ENCODE measurements around the gene PMM1.
"Not testable (repeated sequence)": the region's sequence is repeated elsewhere in the genome, so short reads cannot be mapped to it uniquely, and the experiment has no call there.

Gene PMM1

DNA sequence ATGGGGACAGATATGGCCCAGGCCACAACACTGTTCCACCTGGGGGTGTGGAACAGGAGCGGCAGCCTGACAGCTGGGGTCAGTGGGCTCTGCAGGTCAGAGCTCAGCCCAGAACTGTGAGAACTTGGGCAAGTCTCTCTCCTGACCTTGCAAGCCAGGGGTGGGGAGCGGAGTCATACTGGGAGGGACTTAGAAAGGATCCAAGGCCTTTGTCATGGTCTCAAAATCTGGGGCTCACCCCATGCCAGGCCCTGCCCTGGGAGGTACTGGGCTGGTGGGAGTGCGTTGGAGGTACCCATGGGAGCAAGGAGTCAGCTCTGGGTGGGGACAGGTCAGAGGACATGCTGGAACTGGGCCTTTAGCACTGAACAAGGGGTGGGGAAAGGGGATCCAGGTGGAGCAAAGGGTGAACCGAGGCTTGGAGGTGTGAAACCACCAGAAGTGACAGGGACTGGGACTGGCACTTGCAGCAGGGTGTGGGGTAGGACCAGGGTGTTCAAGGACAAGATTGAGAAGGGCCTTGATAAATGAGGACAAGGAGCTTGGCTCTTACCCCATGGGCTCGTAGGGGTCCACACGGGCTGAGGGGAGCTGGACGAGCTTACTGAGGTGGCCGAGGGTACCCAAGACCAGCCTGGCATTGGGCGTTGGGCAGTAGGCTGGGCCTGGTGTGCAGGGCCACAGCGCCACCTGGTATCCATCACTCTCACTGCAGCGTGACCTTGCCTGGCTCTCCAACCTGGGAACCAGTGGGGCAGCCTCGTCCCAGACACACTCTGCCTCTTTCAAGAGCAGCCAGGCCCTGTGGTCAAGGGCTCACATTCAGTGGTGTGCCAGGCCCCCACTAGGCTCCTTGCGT, 7.4 kb upstream of the PMM1 start:
- peak; percentile 34 for DNase-seq

DNA sequence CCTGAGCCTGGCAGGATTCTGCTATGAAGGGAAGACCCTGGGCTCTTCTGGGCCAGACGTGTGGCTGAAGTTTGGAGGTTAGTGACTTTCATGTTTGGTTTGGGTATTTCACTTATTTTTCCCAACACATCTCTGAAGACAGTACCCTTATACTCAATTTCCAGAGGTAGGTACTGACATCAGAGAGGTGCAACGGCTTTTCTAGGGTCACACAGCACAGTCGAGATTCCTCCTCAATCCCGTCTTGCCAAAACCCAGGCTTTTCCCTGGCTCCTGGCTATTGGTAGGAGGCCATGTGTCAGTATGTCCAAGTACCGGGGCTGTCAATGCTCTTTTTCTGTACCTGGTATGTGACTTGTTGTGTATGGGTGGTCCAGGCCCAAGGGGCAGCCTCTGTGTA, 6.1 kb upstream of the PMM1 start:
- no peak for DNase-seq

- DNase-seq = not testable (repeated sequence)
These were observed 3.8 kb upstream of the PMM1 start for GRCh38 chr22:41593336-41593960.

DNA sequence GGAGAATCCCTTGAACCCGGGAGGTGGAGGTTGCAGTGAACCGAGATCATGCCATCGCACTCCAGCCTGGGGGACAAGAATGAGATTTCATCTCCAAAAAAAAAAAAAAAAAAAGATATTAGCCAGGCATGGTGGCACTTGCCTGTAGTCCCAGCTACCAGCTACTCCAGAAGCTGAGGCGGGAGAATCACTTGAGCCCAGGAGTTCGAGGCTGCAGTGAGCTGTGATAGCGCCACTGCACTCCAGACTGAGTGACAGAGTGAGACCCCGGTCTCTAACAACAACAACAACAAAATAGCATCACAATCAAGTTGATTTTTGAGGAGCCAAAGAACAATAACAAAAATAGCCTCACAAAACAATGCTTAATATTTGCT, 2.3 kb downstream of the PMM1 start:
- no peak for DNase-seq

GRCh38 chr22:41585898-41586297, 3.7 kb downstream of the PMM1 start:
- DNase-seq = no peak

GRCh38 chr22:41584881-41585280, 4.8 kb downstream of the PMM1 start:
- DNase-seq = no peak

DNA sequence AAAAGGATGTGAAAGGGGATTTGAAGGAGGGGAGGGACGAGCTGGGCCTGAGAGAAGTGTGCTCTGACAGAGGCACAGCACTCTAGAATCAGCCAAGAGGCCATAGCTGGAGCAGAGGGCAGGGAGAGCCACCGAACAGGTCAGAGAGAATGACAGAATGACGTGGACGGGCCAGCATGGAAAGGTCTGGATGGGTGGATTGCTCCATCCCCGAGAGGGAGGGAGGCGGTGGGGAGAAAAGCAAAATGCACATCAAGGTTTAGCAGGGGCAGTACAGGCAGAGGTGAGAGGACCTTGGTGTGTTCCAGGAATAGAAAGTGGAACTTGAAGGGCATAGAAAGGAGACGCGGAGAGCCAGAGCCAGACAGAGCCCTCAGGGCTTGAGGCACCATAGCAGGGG, 6.9 kb downstream of the PMM1 start:
- no peak for DNase-seq

DNA sequence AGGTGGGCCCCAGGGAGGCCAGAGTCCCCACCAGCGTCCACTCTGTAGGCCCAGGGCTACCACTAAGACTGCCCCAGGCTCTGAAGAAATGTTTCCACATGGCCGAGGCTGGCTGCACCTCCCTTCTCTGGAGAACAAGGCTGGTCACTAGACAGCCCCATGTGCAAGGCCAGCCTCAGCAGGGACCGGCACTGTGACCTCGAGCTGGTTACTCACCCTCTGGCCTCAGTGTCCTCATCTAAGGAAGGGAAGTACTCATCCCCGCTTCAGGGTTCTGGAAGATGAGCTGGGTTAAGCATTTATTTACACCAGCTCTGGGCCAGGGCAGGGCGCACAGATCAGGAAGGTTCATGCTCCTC, 9.7 kb downstream of the PMM1 start:
- DNase-seq = no peak

- DNase-seq = no peak
These were observed 10.2 kb downstream of the PMM1 start for GRCh38 chr22:41579297-41579996.

DNA sequence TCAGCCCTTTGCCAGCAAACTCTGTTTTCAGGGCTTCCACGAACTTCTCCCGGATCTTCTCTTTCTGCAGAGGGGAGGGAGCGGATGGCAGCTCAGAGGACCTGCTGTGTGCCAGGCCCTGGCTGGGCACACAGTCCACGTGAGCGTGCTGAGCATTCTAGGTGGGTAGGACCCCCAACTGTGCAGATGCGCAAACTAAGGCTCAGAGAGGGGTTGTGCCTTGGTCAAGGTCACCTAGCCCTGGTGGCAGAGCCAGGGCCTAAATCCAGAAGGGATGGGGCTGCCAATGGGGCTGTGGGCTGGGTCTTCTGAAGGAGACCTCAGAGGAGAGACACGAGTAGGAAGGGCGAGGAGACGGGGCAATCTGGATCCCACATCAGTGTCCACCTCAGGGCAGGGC, 10.8 kb downstream of the PMM1 start:
- no peak for DNase-seq

DNA sequence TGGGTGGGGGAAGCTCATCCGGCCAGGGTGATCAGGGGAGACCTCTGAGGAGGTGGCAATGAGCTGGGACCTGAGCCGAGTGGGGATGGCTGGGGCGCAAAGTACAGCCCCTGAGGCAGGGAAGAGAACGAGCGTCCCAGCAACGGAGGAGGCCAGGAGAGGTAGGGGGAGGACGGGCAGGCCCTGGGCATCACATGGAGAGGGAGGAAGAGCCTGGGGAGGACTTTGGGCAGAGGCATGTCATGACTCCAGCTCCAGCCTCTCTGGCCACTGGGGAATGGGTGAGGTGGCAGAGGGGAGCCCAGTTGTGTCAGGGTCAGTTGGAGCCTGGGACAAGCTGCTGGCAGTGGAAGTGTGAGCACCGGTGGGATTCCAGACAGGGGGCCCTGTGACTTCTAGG, 11.5 kb downstream of the PMM1 start:
- DNase-seq = no peak

DNA sequence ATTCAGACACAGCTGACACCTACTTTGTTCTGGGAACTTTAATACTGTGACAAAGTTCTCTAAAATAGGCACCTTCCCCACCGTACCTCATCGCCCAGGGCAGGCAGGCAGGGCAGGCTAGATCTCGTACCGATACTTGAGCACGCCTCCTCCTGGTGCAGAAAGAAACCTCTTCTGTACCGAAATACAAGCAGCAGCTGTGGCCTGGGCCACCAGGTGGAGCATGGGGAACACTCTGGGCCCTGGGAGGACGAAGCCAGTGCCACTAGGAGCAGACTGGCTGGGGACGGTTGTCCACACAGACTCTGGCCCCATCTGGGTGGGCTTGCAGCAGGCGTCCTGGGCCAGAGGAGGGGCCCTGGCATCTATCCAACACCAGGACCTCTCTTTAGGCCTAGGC, 12.8 kb downstream of the PMM1 start:
- DNase-seq = no peak

GRCh38 chr22:41575533-41575932, 14.1 kb downstream of the PMM1 start:
- DNase-seq = no peak

DNA sequence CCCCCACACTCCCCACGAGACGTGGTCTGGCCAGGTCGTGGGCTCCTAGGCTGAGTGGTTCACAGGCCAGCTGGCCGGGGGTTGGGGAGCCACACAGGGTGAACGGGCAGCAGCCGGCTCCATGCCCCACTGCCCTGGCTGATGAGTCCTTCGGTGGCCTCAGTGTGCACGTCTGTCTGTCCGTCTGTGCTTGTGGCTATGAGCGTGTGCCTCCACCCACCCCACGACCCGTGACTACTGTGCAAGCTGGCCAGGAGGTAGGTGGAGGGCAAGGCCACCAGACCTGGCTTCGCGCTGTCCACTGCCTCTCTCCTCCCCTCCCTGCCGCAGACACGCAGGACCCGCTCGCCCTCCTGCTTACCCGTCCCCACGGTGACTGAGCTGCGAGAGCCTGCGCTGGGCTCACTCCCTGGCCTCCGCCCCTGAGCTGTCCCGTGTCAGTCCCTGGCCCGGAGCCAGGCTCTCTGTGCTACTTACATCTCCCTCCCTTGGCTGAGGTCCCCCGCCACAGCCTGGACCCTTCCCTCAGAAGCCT, 14.7 kb downstream of the PMM1 start:
- no peak for DNase-seq

- DNase-seq = no peak
These were observed 16.0 kb downstream of the PMM1 start for GRCh38 chr22:41573677-41574076.

- DNase-seq = not testable (repeated sequence)
These were observed 17.3 kb downstream of the PMM1 start for GRCh38 chr22:41572305-41572704.

GRCh38 chr22:41571786-41572185, 17.9 kb downstream of the PMM1 start:
- no peak for DNase-seq

GRCh38 chr22:41570221-41570620, 19.4 kb downstream of the PMM1 start:
- no peak for DNase-seq

GRCh38 chr22:41568811-41569210, 20.8 kb downstream of the PMM1 start:
- DNase-seq = no peak

- DNase-seq = no peak
These were observed 22.2 kb downstream of the PMM1 start for GRCh38 chr22:41567512-41567768.

DNA sequence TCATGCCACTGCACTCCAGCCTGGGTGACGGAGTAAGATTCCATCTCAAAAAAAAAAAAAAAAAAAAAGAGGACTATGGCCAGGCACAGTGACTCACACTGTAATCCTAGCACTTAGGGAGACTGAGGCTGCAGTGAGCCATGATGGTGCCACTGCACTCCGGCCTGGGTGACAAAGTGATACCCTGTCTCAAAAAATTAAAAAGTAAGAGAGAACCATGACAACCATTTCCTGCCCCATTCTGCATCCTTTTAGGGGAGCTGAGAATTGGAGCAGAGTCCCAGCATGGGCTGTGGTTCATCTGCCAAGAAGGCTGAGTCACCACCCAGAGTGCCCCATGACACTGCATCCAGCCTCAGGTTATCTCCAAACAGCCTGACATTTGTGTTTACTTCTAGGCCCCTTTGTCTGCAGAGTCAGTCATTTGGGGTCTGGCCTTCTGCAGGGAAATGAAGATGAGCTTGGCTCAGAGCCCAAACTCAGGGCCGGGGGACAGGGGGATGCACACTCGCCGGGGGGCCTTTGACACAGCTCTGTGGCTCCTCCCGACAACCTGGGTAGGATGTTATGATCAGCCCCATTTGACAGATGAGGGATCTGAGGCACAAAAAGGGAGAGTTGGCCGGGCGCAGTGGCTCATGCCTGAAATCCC, 24.1 kb downstream of the PMM1 start:
- no peak for DNase-seq

DNA sequence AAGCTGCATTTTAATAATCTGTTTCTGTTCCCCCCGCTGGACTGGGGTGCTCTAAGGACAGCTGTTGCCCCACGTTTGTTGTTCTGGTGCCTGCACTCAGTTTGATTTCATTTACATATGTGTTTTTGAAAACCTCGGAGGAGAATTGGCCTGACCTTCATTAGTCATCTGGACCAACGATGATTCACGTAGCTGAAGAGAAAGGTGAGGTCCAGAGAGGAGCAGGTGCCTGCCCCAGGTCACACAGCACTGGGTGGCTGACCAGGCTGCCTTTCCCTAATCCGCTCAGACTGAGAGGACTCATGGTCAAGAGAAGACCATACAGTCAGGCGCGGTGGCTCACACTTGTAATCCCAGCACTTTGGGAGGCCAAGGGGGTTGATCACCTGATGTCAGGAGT, 25.1 kb downstream of the PMM1 start:
- DNase-seq = no peak

GRCh38 chr22:41563051-41563711, 26.5 kb downstream of the PMM1 start:
- no peak for DNase-seq
